NCI-H2227 (cell line): ENCODE data around the gene SBK2.
A peak's percentile ranks its signal among the peaks of the same experiment; 100 is the strongest.
"Not testable (repeated sequence)": the region's sequence is repeated elsewhere in the genome, so short reads cannot be mapped to it uniquely, and the experiment has no call there.

ENCODE experiments used
- DNase-seq: peaks from one replicate; lab custom pipeline; 2025; ENCODE audit not compliant: unreplicated experiment; lab: John Stamatoyannopoulos, UW

The SBK2 gene

DNA sequence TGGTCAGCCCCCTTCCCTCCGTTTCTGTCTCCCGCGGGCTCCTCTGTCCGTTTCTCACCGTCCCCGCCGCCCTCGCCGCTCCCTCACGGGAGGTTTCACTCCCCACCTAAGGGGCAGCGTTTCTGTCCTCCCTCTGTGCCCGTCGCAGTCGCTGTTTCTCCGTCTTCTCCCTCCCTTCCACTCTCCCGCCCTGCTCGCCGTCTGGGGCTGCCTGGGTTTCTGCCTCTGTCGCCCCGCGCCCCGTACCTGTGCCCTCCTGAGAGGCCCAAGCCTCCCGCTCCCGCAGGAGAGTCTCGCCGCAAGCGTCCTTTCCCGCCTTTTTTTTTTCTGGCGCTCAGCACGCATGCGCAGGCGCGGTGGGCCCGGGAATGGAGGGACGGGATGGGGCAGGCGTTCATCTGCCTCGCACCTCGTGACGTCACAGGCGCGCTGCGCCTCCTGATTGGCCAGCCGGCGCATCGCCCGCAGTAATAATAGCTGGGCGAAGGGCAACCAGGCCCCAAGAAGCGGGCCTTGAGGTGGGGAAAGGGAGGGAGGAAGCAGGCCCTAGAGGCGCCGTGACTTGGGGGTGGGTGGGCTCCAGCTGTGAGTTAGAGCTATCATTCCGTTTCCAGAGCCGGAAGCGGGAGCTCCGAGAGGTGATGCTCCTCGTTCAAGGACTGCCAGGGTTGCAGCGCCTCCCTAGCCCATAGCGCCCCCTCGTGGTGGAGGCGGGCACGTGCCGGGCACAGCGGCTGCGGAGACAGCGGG lies 33.3 kb downstream of the SBK2 start:
- no peak for DNase-seq

DNA sequence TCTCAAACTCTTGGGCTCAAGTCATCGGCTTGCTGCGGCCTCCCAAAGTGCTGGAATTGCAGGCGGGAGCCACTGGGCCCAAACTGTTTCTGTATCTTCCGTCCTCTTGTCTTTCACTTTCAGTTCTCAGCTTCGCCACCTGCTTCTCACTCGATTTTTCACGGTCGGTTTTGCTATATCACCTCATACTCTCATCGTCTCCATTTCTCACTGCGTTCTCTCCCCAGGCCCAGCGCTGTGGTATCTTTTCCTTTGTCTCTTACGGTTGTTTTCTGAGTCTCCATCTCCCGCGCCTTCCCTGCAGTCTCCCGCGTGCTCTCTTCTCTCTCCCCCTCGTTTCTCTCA lies 33.8 kb downstream of the SBK2 start:
- no peak for DNase-seq

DNA sequence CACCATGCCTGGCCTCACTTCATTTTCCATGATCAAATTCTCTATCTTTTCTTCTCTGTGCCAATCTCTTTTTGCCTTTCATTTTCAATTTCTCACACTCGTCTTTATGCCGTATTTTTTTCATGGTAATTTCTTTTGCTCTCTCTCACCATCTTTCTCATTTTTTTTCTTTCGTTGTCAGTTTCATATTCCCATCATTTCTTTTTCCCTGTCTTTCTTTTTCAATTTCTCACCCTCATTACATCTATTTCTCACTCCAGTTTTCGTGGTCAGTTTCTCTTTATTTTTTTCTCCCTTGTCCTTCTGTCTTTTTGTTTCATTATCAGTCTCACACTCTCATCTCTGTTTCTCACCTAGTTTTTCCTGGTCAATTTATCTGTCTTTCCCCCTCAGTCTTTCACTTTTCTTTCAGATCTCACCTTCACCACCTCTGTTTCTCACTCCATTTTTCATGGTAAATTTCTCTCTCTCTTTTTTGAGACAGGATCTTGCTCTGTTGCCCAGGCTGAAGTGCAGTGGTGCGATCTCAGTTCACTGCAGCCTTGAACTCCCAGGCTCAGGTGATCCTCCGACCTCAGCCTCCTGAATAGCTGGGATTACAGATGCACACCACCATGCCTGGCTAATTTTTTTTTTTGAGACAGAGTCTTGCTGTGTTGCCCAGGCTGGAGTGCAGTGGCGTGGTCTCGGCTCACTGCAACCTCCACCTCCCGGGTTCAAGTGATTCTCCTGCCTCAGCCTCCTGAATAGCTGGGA lies 34.6 kb downstream of the SBK2 start:
- no peak for DNase-seq

DNA sequence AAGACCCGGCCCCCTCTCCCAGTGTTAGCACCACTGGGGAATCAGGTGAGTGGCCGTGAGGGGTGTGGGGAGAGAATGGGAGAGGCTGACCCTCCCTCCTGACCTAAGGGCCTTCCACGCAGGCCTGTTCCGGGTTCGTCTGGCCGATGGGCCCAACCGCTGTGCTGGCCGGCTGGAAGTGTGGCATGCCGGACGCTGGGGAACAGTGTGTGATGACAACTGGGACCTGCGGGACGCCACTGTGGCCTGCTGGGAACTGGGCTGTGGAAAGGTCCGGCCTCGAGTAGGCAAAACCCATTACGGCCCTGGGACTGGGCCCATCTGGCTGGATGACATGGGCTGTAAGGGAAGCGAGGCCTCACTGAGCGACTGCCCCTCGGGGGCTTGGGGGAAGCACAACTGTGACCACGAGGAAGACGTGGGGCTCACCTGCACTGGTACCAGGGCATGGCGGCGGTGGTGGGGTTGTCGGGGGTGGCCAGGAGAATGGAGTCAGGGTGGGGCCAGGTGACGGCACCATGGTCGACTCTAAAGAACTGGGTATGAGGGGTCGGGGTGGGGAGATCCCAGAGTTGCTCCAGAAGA lies 36.5 kb downstream of the SBK2 start:
- no peak for DNase-seq

DNA sequence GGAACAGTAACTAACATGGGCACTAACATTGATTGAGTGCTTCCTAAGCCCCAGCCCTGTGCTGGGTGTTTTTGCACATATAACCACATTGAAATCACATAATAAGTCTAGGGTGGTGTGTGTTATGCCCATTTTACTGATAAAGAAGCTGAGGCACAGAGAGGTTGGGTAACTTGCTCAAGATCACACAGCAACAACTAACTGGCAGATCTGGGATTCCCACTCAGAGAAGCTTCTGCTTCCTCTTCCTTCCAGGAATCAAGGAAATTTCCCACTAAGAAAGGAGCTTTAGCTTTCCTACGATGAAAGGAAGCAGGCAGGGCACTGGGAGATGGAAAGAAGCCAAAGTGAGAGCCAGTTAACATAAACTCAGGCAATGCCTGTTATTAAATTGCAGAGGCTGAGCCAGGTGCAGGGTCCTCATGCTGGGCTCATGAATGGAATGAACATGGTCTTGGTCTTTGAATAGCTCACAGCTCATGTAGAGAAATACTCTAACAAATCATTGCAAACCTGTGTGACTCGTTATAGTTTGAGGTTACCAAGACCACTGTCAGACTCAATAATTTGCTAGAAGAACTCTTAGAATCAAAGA lies 38.6 kb downstream of the SBK2 start:
- DNase-seq: peak; percentile 90

DNA sequence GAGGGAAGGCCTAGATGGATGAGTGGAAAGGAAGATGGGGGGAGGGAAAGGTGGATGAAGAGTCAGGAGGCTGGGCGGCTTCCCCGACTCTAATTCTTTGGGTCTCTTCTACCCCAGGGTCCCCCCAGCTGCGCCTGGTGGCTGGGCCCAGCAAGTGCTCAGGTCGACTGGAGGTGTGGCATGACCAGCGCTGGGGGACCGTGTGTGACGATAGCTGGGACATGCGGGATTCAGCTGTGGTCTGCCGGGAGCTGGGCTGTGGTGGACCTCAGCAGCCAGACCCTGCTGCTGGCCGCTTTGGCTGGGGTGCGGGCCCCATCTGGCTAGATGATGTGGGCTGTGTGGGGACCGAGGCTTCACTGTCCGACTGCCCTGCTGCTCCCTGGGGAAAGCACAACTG lies 39.2 kb downstream of the SBK2 start:
- no peak for DNase-seq

DNA sequence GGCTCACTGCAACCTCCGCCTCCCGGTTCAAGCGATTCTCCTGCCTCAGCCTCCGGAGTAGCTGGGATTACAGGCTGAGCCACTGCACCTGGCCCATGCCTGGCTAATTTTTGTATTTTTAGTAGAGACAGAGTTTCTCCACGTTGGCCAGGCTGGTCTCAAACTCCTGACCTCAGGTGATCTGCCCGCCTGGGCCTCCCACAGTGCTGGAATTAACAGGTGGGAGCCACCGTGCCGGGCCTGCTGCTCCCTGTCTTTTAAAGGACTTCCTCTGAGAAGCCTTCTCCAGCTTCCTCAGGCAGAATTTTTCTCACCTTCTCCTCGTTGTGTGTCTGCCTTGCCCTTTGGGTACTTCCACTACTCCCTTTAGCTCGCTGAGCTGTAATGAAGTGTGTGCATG lies 40.1 kb downstream of the SBK2 start:
- not testable (repeated sequence) for DNase-seq

DNA sequence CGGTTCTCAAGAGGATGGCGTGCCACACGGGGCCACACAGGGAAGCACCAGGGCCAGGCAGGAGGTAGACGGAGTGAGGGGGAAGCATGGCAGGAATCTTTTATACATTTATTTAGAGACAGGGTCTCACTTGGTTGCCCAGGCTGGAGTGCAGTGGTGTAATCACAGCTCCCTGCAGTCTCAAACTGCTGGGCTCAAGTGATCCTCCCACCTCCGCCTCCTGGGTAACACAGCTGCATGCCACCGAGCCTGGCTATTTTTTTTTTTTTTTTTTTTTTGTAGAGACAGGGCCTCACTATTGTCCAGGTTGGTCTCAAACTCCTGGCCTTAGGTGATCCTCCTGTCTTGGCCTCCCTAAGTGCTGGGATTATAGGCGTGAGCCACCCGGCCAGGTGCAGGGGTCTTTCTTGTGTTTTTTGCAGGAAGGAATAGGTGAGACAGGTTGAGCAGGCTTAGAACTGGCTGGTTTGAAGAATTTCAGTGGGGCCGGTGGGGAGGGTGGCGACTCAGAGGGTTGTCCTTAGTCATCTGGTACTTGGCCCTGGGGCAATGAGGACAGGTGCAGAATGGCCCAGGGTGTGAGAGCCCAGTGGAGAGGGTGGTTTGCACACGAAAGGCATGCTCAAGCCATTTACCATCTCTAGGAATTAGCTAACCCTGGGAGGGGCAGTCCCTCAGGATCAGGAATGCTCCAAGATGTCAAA lies 41.1 kb downstream of the SBK2 start:
- peak; percentile 48 for DNase-seq

DNA sequence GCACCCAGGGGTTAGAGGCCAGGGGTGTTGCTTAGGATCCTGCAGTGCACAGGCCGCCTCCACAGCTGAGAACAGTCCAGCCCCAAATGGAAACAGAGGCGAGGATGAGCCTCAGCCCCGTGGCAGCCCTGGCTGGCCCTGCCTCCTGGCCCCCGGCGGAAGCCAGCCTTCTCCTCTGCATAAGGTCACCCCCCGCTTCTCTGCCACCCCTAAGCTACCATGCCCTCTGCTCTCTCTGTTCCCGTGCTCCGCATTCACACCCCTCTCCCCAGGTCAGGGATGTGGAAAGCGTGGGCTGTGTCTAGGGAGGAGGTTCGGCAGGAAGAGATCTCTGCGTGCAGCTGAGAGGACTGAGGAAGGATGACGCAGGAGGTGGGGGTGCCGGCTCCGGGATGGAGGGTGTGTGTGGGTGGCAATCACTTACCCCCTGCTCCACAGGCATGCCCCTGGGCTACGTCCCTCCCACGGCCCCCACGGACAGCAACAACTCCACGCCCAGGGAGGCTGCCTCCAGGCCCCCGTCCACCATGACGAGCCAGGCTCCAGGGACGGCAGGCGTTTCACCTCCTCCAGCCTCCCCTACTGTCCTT lies 42.7 kb downstream of the SBK2 start:
- no peak for DNase-seq

DNA sequence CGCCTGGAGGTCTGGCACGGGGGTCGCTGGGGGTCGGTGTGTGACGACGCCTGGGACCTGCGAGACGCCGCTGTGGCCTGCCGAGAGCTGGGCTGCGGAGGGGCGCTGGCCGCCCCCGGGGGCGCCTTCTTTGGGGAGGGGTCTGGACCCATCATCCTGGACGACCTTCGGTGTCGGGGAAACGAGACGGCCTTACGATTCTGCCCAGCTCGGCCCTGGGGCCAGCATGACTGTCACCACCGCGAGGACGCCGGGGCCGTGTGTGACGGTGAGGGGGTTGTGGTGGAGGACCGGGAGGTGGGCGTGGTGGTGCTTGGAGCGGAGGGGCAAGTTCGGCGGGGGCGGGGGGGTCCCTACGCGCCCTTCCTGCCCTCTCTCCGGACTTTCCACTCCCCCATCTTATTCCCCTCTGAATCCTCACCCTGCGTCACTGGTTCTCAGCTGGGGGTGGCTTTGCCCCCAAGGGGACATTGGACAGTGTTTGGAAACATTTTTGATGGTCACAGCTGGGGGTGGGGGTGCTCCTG lies 43.2 kb downstream of the SBK2 start:
- no peak for DNase-seq

DNA sequence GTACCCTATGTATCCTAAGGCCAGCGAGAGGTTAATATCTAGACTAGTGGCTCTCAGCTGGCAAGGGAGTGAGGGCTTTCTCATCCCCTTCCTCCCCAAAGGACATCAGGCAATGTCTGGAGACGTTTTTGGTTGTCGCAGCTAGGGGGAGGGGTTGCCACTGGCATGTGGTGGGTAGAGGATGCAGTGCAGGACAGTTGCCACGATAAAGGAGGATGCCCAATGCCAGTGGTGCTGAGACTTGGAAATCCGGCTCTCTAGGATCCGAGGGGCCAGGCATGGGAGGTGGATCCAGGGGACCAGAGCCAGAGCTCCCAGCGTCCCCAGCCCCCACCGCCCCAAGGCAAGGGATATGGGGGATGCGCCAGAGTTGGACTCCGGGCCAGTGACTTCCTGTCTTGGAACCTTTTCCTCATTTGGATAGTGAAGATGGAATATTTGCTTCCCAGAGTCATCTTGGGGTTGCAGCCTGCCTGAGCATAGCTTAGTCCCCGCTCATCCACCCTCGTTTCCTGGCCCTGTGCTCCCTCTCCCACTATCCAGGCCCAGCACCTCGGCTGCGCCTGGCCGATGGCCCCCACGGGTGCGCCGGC lies 43.8 kb downstream of the SBK2 start:
- no peak for DNase-seq

DNA sequence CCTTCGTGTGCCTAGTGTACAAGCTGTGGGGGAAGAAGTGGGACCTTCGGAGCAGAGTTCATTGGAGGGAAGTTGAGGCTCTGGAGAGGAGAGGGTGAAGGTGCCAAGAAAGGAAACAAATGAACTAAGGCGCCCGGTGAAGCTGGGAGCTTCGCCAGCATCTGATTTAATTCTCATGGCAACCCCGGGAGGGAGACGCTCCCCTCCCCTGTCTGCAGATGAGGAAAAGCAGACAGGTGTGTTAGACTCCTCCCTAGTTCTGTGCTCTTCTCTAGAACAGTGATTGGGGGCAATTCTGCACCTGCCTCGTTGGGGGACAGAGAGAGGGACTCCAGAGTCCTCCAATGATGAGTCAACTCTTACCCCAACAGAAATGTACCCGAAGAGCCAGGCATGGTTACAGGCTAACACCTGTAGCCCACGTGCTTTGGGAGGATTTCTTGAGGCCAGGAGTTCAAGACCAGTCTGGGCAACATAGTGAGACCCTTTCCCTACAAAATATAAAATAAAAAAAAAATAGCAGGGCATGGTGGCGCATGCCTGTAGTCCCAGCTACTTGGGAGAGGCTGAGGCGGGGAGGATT lies 44.5 kb downstream of the SBK2 start:
- no peak for DNase-seq

DNA sequence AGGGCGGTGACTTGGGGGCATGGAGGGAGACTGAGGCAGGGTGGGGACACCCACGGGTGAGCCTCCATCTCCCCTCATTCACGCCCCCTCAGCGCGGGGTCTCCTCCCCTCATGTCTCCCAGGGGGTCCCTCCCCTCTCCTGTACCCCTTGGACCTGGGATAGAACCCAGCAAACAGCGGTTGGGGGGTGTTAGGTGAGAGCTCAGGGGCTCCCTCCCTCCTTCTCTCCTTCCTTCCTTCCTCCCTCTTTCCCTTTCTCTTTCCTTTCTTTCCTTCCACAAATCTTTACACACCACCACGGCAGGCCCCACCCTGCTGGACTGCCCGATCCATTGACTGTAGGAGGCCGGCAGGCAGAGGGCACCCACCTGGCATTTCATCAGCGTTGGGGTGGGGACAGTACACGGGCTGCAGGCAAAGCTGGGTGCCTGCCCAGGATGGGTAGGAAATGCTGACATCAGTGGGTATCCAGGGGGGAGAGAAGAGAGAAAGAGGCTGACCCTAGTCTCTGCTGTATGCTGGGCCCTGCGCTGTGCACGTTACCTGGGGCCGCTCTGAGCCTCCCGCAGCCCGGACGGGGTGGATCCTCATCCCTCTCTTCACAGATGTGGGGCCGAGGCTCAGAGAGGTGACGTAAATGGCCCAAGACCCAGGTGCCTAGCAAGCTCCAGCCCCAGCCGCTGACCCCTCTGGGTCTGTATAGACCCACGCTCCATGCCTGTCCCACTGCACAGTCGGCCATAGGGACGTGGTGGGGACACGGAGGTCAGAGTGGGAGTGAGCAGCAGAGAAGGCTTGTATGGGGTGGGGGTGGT lies 45.2 kb downstream of the SBK2 start:
- DNase-seq: no peak

DNA sequence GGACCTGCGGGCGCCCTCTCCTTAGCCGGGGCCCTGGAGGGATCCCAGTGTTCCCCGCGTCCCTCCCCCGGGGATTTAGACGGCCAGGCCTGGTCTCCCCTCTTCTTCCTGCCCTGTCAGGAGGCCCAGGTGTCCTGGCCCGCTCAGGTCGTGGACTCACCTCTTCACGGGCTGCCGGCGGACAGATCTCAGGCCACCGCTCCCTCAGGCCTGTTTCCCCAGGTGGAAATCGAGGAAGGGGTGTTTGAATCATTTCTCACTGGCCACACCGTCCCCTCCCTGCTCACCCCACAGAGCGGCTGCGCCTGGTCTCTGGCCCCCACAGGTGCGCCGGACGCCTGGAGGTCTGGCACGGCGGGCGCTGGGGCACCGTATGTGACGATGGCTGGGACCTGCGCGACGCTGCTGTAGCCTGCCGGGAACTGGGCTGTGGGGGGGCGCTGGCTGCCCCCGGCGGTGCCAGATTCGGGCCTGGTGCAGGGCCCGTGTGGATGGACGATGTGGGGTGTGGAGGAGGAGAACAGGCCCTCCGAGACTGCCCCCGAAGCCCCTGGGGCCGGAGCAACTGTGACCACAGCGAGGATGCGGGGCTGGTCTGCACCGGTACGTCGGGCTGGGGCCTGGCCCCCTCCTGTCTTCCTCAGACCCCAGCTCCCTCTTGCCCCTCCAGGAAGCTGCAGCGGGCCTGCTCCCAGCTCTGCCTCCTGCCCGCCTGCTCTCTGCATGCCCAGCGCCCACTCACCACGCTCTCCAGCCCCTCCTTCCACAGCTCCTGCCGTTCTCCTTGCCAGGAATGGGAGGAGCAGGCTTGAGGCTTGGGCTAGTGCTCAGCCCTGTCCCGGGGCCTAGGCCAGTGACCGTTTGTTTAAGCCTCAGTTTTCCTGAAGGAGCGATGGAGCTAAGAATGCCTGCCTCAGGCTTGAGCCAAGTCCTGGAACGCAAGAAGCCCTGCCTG lies 46.2 kb downstream of the SBK2 start:
- DNase-seq: peak; percentile 53

DNA sequence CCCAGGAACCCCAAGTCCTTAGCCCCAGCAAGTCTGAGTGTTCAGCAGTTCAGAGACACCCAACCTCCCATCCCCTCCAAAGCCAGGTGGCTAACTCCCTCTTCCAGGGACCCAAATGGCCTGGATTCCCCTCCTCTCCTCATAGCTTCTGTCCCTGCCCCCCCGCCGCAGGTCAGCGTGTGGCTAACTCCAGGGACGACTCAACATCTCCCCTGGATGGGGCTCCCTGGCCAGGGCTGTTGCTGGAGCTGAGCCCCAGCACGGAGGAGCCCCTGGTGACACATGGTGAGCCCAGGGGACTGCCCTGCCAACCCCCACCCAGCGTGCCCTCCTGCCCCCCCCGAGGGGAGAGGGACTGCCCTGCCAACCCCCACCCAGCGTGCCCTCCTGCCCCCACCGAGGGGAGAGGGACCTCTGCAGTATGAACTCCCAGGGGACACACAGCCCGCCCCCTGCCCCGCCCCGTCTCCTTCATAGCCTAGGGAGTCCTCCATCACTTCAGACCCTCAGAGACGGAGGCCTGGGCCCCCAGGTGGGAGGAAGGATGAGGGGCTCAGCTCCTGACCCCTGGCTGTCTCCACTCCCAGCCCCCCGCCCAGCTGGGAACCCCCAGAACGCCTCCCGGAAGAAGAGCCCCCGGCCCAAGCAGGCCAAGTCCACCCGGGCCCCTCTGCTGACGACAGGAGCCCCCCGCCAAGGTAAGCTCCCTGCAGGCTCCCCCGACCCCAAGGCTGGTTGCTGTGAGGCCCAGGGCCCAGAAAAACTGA lies 47.0 kb downstream of the SBK2 start:
- DNase-seq: no peak

DNA sequence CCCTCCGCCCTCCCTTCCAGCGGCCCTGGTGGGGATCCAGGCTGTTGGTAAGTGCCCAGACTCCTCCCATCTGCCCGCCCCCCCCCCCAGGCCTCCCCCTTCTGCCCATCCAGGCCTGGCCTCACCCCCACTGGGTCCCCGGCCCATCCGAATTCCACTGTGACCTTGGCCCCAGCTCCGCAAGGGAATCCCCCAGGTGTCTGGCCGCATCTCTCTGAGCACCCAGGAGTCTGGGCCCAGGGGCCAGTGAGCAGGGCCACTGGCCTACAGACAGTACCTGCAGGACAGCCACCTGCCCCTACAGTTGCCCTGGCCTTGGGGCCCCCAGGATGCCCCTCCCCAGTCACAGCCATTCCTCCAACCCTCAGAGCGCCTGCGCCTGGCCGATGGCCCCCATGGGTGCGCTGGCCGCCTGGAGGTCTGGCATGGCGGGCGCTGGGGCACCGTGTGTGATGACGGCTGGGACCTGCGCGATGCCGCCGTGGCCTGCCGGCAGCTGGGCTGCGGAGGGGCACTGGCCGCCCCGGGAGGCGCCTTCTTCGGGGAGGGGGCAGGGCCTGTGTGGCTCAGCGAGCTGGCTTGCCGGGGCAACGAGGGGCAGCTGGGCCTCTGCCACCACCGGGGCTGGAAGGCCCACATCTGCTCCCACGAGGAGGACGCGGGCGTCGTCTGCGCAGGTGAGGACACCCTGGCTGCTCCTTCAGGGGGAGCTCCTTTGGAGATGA lies 47.8 kb downstream of the SBK2 start:
- DNase-seq: no peak
